Islet of Langerhans (tissue), 1 donor: ENCODE data around the gene DGKI.

Source experiments
- FAIRE-seq: peaks from one replicate; lab custom pipeline; 2011; peaks lifted over from hg19 to GRCh38; lab: Jason Lieb, UNC

DGKI gene

DNA sequence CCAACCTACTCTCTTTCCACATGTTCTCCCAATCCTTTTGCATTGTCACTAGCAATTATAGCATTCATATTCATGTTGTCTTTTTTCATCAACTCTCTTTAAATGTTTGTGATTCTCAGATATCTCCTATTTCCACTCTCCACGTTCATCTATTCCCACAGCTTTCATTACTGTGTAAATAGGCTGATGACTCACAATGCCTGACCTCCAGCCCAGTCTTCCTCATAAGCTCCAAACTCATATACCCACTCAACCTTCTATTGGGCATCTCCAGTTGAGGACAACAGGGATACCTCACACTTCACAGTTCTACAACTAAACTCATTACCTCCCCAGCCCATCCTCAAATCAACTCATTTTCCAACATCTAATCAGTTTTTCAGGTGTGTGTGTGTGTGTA lies 194.1 kb downstream of the DGKI start:
- FAIRE-seq = no peak

DNA sequence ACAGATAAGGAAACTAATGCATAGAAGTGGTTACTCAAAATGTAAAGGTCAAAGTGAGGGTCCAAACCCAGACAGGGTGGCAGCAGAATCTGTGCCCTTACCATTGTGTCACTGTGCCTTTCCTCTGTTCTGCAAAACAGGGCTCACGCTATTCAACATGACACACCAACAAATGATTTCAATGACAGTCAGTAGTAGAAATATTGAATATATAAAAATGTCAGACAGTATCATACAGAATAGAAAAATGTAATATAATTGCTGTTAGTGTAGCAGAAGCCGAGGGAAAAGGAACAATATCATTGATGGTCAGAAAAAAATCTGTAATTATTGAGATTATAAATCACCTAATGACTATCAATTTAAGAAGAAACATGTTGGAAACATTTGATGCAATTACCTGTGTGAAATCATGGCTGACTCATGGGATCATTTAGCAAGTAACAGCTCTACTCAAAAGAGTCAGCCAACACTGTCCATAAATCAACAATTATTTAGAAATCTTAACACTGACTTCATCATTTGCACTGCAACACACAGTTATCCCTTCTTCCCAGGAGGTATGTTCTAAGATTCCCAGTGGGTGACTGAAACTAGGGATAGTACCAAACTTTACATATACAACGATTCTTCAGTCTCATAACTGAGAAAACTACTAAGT lies 198.7 kb downstream of the DGKI start:
- no peak for FAIRE-seq

DNA sequence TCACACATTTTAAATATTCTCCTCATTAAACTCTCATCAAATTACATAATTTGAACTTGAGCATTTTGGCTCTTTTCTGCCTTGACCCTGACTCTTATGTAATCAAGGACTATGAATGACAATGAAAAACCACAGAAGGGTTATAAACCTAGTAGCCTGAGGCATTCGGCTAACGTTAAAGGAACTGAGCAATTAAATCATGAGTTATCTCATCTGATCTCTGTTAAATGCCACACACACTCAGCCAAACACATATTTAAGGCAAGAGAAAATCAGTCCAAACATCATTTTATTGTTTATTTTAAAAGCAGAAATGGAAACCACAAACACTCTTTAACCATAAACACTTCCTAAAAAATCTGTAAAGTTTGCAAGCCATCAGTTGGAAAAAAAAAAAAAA lies 204.3 kb downstream of the DGKI start:
- no peak for FAIRE-seq

DNA sequence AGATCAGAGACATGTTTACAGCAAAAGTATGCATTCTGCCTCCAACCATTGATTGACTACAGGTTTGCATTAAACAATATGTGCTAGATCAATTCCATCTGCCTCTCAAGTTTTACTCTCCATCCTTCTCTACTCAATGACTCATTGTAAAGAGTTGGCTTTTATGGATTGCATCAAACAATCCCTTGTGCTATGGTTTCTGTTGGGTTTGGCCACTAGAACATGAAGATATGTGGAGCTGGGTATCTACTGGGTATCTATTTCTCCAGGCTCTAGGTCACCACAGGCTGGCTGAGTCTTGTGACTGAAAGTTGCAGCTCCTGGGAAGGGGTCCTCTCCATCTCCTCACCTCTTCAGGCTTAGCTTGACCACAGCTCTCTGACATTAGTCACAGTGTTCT lies 204.7 kb downstream of the DGKI start:
- FAIRE-seq = no peak

DNA sequence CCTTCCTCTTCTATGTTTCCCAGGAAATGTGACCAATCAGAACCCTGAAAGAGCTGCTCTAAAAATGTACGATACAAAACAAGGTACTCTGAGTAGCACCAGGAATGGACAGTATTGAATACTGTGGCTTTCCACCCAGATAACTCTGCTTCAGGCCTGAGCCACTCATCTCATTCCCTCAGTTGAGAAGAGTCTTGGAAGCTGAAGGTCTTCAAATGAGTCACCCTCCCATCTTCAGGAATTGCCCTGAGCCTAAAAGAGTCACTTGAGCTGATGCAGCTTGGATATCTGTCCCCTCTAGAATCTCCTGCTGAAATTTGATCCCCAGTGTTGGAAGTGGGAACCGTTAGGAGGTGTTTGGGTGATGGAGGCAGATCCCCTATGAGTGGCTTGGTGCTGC lies 210.4 kb downstream of the DGKI start:
- FAIRE-seq = no peak

DNA sequence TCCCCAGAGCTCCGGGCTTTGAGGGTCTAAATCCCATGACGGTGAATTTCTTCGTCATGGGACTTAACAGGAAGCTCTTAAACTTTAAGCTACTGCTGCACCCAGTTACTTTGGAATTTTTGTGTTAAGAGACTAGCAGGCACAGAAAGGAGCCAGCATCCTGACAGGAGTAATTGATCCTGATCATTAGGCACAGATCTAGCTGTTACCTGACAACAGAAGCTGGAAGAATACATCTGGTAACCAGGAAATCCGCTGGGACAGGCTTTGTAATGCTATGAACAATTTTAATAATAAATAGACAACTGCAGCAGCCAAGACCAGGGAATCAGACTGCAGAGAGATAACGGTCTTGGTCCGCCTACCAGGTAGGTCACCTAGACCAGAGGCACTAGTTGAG lies 210.9 kb downstream of the DGKI start:
- no peak for FAIRE-seq

DNA sequence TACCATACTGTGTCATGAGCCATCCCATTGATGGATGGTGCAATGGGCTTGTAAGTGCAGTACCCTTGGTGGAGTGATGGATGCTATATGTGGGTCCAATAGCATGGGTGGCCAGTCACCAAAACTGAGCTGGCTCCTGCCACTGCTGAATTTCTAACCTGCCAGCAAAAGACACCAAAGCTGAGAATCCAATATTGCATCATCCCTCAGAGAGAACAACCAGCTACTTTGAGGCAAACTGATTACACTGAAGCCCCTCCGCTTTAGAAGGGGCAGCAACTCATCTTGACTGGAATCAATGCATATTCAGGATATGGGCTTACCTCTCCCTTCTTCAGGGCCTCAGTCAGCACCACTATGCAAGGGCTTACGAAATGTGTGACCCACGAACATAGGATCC lies 211.6 kb downstream of the DGKI start:
- no peak for FAIRE-seq

DNA sequence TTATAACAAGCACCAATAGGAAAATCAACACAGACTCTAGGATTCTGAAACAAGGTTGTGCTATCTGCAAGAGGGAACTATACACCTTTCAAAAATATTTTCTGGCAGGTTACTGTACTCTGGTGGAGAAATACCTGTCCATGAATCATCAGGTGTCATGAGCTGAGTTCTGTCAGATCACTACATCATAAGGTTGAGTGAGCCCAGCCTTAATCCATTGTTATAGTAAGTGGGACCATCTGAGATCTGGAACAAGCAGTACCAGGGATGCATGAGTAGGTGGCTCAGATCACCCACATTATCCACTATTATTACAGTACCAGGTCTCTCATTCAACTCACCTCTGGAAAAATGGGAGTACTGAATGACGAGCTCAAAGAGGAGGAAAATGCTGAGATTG lies 212.4 kb downstream of the DGKI start:
- no peak for FAIRE-seq

DNA sequence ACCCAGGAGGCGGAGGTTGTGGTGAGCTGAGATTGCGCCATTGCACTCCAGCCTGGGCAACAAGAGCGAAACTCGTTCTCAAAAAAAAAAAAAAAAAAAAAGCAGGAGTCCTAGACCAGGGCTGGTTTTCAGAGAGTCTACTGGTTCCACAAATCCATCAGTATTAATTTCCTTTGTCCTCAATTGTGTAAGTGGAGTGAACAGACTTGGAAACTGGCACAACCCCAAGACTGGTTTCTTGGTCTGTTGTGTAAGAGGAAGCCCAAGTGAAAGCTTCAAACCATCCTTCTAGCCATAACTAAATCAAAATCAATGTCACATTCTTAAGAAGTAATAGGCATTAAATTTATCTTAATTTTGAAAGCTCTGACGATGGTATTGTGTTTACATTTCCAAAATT lies 213.6 kb downstream of the DGKI start:
- FAIRE-seq = no peak

DNA sequence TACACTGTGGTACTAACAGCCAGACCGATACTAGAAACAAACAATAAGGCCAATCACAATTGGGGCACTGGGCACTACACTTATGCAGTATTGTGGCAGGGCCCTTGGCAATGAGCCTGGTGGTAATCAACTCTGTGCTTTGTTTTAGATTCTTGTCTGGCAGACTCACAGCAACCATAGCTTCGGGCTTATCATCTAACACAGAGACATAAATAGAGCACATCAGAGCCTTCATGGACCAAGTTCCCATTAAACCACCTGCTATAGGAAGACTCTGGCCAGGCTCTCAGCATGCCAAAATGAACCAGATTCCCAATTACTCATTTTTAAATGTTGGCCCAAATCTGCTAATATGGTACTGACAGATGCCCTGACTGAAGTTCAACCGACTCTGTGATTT lies 218.6 kb downstream of the DGKI start:
- no peak for FAIRE-seq

DNA sequence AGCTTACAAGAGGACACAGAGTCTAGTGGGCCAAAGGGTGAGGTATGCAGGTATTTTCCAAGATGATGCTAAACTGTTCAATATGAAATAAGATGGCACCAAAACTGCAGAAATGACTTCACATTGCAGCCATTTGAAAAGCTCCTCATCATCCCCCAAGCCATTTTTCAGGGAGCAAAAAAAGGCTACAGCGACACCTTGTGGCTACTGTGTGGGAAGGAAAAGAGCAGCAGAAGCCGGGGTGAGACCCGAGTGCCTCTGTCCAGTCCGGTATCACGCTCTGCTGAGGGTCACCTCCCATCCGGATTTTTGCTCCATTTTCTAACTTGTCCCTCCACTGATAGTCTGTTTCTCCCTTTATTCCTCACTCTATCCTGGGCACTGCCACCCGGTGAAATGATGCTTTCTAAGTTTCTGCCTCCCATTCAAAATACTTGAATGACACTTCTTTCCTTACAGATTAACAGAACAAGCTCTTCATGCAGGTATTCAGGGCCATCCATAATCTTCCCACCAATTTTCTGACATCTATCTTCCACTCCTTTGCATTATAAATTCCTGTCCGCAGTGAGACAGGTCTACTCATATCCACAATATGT lies 220.2 kb downstream of the DGKI start:
- FAIRE-seq = no peak

DNA sequence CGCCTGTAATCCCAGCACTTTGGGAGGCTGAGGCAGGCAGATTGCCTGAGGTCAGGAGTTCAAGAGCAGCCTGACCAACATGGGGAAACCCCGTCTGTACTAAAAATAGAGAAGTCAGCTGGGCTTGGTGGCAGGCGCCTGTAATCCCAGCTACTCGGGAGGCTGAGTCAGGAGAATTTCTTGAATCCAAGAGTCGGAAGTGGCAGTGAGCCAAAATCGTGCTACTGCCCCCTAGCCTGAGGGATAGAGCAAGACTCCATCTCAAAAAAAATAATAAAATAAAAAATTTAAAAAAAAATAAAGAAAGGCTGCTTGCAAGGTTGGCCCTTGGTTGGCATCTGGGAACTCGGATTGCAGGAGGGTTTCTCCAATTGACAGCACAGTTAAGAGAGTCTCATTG lies 221.6 kb downstream of the DGKI start:
- FAIRE-seq = no peak

DNA sequence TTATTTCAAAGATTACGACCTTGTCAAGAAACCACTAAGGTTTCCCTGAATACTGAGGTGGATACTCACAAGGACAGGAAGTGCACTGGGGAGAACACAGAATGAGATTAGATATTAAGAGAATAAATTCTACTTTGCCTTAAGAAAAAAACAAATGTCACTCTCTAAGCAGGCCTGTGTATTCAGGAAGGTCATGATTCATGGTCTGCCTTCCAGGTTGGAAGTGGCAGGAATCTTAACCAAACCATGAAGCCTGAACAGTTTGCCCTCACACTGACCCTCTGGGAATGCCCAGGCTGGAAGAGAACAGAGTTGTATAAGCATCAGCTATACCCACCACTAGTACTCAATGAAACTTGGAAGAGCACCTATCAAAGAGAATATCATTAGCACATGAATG lies 227.6 kb downstream of the DGKI start:
- FAIRE-seq = no peak

DNA sequence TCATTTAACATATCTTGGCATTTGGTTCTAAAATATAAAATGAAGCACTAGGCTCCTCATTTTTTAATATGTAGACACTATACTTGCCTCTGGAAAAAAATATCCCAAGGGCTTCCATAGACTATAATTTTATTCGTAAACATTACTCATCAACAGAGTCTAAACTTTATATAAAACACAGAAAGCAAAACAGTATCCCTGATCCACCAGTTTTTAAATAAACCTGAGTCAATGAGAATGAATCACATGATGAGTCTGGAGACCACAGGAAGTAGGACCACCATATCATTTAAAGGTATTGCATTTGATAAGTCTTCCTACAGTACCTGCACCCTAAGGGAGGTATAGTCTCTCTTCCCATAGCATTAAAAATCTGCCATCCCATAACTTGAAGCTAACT lies 228.0 kb downstream of the DGKI start:
- FAIRE-seq = no peak

DNA sequence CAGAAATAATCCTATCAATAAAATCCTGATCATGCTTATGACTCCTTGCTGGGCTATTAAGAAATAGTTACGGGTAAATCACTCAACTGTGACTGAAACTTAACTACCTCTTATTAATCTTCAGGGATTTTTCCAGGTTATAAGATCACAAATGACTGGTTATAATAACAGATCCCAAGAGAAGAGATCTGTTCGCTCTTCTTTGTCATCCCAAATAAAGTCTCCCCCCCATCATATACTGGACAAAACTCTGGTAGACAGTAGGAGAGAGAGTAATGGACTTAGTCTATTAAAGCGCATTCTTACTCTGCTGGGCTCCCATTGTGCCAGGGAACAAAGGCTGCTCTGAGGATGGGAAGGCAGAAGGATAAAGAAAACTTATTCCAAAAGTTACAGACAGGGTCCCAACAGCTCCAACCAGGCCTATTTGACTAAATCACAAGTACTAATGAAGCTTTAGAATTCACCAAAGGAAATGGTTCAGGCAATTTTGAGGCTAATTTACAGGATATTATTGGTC lies 233.7 kb downstream of the DGKI start:
- FAIRE-seq = no peak

DNA sequence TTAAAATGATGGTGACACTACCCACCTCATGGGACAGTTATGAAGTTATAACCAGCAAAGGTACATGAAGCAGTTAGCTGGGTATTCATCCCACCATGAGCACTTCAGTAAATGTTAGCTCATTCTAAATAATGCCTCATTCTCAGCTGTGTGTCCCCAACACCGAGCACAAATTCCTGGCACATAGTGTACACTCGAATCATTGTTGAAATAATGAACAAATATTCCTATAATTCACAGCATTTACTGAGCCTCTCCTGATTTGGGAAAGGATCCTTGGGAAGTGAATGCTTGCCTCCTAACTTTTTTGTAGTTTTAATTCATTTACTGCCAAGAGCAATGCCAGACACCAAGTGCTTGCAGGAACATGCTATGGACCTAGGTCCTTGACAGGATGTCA lies 235.2 kb downstream of the DGKI start:
- FAIRE-seq = no peak

DNA sequence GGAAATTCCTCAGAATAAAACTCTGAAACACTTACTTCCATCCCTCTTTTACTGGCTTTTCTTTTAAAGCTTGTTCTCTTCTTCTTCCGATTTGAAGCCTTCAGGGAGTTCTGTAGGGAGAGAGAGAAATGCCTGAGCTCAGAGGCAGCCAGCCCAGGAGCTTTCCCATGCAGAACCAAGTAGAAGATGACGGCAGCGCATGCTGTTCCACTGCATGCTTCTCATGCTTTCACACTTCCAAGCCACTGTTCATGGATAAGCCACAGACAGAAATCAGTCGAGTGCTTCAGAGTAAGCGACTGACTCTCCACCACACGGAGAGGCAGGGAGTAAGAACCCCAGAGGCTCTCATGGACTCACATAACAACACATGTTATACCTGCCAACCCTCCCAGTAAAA lies 237.3 kb downstream of the DGKI start:
- no peak for FAIRE-seq

DNA sequence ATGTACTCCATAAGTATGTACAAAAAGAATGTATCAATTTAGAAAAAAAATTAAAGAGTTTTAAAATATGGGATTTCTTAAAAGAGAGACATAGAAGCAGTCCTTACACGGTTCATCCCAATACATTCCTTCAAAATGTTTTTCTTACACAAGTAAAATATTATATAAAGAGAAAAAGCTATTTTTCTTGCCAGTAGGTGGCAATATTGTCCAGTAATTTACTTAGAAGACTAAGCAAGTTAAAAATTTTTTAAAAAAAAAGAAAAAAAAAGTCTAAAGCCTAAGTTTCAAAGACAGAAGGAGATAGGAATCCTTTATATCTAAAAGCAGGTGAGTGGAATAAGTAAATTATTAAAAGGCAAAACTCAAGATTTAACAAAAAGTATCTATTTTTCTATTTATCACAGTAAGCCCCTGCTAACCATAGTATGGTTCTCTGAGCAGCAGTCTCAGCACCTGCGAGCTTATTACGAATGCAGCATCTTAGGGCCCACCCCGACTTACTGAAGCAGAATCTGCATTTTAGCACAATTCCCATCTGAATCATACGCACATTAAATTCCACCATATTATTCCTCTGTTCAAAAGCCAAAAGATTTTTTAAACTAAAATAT lies 240.6 kb downstream of the DGKI start:
- FAIRE-seq = peak; percentile 100

DNA sequence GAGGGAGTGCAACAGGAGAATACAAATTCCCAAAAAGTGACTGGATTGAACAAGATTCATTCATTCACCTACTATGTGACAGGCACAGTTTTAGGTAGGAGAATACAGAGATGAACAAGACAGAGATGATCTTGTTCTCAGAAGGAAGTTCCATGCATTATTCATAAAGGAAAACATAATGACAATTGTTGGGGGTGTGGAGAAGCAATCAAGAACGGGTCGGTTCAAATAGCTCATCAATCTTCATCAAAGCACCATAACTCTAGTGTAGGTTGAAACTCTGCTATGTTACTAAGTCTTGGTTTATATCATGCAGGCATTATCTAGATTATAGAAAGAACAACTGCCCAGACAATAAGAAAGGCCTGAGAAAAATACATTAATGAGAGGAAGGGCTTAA lies 243.7 kb downstream of the DGKI start:
- FAIRE-seq = no peak

DNA sequence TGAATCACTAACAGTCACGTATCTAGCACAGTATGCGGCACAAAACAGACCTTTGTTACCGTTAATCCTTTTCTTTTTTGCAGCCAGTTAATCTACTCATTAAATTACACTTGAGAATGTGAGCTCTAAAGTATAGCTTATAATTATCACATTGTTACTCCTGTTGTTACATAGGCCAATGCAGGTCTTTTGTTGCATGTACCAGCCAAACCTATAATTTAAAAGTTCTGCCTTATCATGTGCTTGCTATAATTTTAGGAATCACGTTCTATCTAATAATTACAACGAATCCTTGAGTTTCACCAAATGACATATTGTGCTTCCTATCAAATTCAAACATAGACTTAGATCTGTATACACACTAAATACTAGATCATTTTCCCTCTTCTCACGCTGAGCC lies 245.1 kb downstream of the DGKI start:
- no peak for FAIRE-seq

DNA sequence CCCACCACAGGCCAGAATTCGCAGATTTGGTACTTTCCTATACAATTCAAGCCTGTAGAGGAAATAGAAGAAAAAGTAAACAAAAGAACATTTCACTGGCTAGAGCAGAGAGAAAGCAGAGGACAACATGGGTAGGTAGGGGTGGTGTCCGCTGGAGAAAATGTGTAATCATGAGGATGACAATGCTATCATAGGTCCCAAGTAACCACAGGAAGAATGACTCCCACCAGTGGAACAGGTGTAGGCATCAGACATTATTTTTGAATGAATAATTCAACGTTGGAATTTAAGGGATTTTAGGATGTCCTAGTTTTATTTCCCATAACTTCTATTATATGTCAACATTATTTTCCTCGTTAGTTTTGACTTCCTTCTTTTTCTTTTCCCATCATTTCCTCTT lies 248.9 kb downstream of the DGKI start:
- no peak for FAIRE-seq

DNA sequence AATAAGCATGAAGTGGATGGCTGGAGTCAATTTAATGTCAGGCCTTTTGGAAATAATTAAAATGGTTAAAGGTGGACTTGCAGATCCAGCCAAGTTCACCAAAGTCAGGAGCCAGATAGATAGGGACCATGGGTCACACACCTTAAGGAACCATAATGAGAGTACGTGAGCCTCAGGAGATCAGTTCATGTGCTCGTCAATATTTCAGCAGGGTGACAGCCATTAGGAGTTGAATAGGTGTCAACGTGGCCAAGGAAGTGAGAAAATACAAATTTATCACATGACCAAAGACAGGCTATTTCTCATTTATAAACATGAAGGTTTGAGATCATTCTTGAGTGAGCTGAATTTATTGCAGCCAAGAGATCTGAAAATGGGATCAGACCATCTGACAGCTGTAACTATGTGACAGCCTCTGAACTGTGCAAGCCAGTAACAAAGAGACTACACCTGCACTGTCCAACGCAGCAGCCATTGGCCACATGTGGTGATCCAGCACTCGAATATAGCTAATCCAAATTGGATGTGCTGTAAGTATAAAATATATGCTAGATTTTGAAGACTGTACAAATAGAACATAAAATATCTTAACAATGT lies 253.6 kb downstream of the DGKI start:
- FAIRE-seq = no peak

DNA sequence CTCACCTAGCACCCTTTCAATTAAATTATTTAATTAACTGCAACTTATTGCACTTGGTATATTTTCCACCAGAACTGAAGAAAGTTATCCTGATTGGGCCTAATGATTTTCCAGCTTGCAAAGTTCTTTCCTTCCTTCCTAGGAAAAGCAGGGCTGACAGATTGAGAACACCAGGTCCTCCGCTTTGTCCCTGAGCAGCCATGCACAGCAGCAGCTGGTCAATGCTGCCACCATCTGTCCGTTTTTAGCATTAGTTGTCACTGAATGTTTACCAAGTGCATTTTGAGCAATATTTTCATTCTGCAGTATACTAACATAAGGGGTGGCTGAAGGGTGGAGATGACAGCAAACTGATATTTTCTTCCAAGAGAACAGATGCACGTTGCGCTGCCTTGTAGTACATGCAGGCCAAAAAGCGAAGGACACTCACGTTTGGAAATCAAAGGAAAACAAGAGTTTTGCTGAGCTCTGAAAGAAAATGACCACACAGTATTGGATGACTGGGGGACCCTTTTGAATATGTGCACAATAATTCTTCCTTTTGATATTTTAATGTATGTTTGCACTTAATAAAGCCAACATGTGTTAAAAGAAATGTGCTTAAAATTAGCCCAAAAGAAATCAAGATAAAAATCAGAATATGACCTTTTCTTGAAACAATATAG lies 254.4 kb downstream of the DGKI start:
- peak; percentile 95 for FAIRE-seq
